Breast epithelium (tissue), 3 donors: Measurements from ENCODE around the gene PIEZO1.

Experiments used
- POLR2A ChIP-seq: fragments of 450-650 bp; IDR thresholded peaks from one replicate; pipeline ENCODE4 v1.6.1; 2016; ENCODE audit warnings: antibody characterized with exemption, mild to moderate bottlenecking, moderate library complexity
- TF ChIP-seq, protein P1 (sequence below), 3 donors: fragments of 450-650 bp; IDR thresholded peaks; one replicate each; pipeline ENCODE4 v1.5.1; 2016 to 2017; ENCODE audit warnings: antibody characterized with exemption in 3 of 3, mild to moderate bottlenecking in 3 of 3, moderate library complexity in 3 of 3

GRCh38 chr16:88831838-88832237 is 46.8 kb upstream of the PIEZO1 start:
- TF ChIP-seq, protein P1, sequence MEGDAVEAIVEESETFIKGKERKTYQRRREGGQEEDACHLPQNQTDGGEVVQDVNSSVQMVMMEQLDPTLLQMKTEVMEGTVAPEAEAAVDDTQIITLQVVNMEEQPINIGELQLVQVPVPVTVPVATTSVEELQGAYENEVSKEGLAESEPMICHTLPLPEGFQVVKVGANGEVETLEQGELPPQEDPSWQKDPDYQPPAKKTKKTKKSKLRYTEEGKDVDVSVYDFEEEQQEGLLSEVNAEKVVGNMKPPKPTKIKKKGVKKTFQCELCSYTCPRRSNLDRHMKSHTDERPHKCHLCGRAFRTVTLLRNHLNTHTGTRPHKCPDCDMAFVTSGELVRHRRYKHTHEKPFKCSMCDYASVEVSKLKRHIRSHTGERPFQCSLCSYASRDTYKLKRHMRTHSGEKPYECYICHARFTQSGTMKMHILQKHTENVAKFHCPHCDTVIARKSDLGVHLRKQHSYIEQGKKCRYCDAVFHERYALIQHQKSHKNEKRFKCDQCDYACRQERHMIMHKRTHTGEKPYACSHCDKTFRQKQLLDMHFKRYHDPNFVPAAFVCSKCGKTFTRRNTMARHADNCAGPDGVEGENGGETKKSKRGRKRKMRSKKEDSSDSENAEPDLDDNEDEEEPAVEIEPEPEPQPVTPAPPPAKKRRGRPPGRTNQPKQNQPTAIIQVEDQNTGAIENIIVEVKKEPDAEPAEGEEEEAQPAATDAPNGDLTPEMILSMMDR (IDR thresholded peaks at IDR 0.05) = no peak
- no peak for TF ChIP-seq POLR2A
